ENCODE measurements around the gene LONP1.
"Not testable (repeated sequence)": the region's sequence is repeated elsewhere in the genome, so short reads cannot be mapped to it uniquely, and the experiment has no call there.

Gene LONP1

DNA sequence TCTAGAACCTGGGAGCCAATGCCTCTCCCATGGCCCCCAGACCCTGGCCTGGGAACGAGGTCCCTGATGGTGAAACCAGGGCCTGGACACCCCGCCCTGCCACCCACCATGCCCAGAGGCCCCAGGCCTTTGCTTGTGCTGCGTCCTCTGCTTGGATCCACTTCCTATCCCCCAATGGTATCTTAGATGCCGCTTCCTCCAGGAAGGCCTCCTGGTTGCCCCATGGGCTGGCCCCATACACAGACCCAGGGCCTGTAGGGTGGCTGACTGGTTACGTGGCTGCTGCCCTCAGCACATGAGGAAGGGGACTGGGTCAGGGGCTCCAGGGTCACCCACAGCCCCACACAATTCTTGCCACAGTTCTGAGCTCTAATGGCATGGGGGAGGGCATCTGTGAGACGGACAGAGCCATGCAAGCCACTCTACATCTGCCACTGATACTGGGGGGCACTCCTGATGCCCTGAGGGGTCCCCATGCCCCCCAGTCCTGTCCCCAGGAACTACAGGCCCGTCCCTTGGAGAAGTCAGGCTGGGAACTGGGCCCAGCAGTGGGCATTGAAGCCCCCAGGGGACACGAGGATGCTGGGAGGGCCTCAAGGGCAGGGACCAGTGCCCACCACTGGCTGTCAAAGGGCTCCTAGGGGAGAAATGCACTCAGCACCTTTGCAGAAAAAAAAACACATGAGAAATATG is 24.8 kb downstream of the LONP1 start:
- H3K9me3 Mint-ChIP-seq, result no peaks in the 10 kb centered on the region
- no peaks in the 10 kb centered on the region for H3K27me3 Mint-ChIP-seq
- peaks cover 72% of the 10 kb centered on the region for H3K36me3 Mint-ChIP-seq (ENCODE audit: insufficient read depth)
- peaks cover 21% of the 10 kb centered on the region for H3K4me1 Mint-ChIP-seq
- peak overlapping the region; percentile 90 for H3K27ac Mint-ChIP-seq (ENCODE audit: low read depth)
- DNase-seq (ENCODE audit: low spot score in 2 of 2), result no peak
- no peak for ATAC-seq (replicated peaks; ENCODE audit: extremely low read depth, poor library complexity, severe bottlenecking)
- H3K4me3 Mint-ChIP-seq, result no peak overlapping the region

DNA sequence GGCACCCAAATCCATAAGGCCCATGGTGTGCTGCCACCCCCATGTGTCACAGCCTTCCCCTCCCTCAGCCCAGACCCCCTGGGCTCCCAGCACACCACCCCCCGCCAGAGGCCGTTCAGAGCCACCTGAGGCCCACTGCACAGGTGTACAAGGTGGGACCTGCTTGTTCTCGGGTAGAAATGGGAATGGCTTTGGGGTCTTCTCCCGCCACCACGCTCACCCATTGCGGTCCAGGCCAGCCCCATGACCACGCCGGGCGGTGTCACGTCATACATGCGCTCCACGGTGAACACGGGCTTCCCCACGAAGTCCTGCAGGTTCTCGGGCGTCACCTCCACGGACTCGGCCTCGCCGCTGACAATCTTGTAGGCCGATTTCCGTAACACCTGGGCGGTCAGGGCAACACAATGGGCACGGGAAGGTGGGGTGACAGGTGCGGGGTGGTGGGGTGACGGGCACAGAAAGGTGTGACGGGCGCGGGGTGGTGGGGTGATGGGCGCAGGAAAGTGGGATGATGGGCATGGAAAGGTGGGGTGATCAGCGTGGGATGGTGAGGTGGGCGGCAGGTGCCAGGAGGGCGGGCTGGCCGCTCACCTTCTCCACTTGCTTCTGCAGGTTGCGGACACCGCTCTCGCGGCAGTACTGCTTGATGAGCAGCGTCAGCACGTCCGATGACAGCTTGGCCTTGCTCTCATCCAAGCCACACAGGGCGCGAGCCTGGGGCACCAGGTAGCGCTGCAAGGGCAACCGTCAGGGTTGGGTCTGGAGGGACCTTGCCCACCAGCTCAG is 25.6 kb downstream of the LONP1 start:
- peak overlapping the region; percentile 7 for H3K4me3 Mint-ChIP-seq
- no peak for ATAC-seq (replicated peaks; ENCODE audit: extremely low read depth, poor library complexity, severe bottlenecking)
- H3K9me3 Mint-ChIP-seq, result no peaks in the 10 kb centered on the region
- H3K27ac Mint-ChIP-seq (ENCODE audit: low read depth), result peak overlapping the region; percentile 90
- H3K27me3 Mint-ChIP-seq, result no peaks in the 10 kb centered on the region
- H3K36me3 Mint-ChIP-seq (ENCODE audit: insufficient read depth), result peaks cover 74% of the 10 kb centered on the region
- no peak for DNase-seq (ENCODE audit: low spot score in 2 of 2)
- H3K4me1 Mint-ChIP-seq, result peaks cover 26% of the 10 kb centered on the region

DNA sequence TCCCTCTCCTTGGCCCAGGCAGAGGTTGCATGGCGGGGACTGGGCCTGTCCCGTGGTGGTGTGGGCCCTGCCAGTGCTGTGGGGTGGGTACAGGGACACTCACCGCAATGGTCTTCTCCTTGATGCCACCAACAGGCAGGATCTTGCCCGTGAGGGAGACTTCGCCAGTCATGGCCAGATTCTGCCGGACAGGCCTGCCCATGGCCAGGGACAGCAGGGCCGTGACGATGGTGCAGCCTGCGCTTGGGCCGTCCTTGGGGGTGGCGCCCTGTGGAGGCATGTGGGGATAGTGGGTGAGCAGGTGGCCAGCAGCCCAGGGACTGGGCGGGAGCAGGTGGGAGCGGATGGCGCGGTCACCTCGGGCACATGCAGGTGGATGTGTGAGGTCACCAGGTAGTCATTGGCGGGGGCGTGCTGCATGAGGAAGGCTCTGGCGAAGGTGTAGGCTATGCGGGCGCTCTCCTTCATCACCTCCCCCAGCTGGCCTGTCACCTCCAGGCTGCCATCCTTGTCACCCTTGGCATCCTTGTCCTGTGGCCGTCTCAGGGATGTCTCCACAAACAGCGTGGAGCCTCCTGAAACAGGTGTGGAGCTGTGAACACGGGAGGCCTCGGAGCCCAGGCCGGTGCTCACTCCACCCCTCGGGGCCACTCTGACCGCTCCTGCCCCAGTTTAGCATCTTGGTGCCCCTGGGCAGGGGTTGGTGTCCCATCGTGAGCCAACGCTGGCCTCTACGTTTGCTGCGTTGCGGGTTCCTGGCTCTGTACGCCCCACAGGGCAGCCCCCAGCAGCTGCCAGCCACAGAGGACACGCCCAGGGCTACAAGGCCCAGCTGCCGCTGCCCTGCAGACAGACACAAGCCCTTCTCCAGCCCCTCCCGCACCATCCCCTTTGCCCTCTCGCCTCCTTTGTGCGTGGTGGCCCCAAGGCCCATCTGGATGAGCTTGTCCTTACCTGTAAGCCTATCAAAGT is 26.5 kb downstream of the LONP1 start:
- peaks cover 71% of the 10 kb centered on the region for H3K36me3 Mint-ChIP-seq (ENCODE audit: insufficient read depth)
- H3K9me3 Mint-ChIP-seq, result no peaks in the 10 kb centered on the region
- H3K4me3 Mint-ChIP-seq, result peak overlapping the region; percentile 95
- H3K4me1 Mint-ChIP-seq, result peaks cover 27% of the 10 kb centered on the region
- no peak for ATAC-seq (replicated peaks; ENCODE audit: extremely low read depth, poor library complexity, severe bottlenecking)
- no peaks in the 10 kb centered on the region for H3K27me3 Mint-ChIP-seq
- H3K27ac Mint-ChIP-seq (ENCODE audit: low read depth), result peak overlapping the region; percentile 90
- DNase-seq (ENCODE audit: low spot score in 2 of 2), result no peak

DNA sequence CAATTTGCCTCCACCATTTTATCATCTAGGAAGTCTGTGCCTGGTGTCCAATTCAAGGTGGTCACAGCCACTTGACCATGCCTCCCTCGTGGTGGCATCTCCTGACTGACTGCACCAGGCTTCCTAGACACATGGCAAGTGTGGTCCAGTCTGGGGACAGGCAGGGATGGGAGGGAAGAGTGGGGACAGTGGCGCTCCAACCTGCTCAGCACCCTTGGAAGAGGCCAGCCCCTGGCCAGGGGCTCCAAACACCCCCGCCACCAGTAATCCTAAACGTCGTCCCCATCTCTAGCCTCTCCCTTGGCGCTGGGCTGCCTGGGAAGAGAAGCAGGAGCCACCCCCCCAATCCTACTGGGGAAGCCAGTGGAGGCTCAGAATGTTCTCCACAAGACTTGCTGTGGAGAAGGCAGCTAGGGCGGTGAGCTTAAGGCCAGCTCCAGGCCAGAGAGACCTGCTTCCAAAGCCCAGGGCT is 27.2 kb downstream of the LONP1 start:
- peaks cover 70% of the 10 kb centered on the region for H3K36me3 Mint-ChIP-seq (ENCODE audit: insufficient read depth)
- peak overlapping the region; percentile 62 for H3K27ac Mint-ChIP-seq (ENCODE audit: low read depth)
- no peaks in the 10 kb centered on the region for H3K9me3 Mint-ChIP-seq
- H3K4me1 Mint-ChIP-seq, result peaks cover 32% of the 10 kb centered on the region
- H3K4me3 Mint-ChIP-seq, result peak overlapping the region; percentile 95
- no peak for DNase-seq (ENCODE audit: low spot score in 2 of 2)
- no peaks in the 10 kb centered on the region for H3K27me3 Mint-ChIP-seq
- no peak for ATAC-seq (replicated peaks; ENCODE audit: extremely low read depth, poor library complexity, severe bottlenecking)

DNA sequence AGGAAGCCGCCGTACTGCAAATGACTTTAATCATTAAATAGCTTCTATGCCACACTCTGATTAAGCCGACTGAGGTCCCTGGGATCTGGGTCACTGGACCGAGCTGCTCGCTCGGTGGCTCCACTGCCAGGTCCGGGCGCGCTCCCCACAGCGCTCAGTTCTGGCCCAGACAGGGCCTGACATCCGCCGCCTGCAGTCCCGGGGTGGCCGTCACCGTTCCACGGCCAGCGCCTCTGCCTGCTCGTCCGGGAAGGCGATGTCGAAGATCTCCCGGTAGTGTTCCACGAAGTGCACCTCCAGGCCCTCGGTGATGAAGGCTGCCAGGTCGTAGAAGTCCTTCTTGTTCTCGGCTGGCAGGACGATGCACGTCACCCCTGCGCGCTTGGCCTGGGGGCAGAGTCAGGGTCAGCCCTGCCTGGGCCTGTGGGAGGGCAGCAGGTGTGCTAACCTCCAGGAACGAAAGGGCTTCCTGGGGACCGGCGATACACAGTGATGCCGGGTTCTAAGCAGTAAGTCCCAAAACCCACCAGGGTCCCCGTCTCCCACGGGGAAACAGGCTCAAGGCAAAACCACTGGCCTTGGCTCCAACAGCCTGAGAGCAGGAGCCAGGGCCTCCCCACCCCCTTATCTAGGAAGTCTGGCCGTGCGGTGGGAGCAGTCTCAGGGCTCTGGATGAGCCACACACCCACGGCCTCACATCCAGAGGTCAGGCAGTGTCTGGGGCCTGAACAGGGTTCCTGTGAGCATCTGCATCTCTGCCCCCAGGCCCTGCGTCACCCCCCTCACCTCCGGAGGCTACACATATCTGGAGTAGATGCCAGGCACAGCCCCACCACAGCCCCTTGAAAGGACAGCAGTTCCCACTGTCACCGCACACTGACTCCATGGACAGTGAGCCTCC is 27.9 kb downstream of the LONP1 start:
- DNase-seq (ENCODE audit: low spot score in 2 of 2) (no peak), ATAC-seq (replicated peaks; ENCODE audit: extremely low read depth, poor library complexity, severe bottlenecking) (no peak)
- H3K9me3 Mint-ChIP-seq, result no peaks in the 10 kb centered on the region
- H3K27ac Mint-ChIP-seq (ENCODE audit: low read depth), result peak overlapping the region; percentile 62
- H3K36me3 Mint-ChIP-seq (ENCODE audit: insufficient read depth), result peaks cover 66% of the 10 kb centered on the region
- peaks cover 32% of the 10 kb centered on the region for H3K4me1 Mint-ChIP-seq
- no peaks in the 10 kb centered on the region for H3K27me3 Mint-ChIP-seq
- peak overlapping the region; percentile 95 for H3K4me3 Mint-ChIP-seq

DNA sequence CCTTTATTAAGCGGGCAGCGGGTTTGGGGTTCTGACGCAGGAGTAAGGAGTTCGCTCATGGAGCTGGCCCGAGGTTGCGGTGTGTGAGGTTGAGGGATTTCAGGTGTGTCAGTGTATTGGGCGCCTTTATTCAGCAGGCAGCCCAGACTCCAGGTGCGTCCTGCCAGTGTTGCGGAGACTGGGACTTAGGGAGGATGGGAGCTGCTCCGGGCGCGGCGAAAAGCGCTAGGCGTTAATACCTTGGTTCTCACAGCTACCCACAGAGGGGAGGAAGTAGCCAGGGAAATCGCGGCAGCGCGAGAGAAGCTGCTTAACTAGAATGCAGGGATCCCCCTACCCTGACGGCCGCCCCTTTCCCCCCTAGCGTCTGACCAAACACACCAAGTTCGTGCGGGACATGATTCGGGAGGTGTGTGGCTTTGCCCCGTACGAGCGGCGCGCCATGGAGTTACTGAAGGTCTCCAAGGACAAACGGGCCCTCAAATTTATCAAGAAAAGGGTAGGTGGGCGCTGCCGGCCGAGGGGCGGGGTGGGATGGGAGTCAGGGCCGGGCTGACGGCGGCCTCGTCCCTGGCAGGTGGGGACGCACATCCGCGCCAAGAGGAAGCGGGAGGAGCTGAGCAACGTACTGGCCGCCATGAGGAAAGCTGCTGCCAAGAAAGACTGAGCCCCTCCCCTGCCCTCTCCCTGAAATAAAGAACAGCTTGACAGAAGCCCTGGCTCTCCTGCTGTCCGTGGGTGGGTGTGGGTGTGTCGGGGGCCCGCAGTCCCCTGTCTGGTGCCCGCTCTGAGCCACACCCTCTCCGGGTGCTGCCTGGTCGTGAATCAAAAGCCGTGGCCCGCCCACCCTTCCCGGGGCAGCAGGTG is 28.8 kb downstream of the LONP1 start:
- ATAC-seq (replicated peaks; ENCODE audit: extremely low read depth, poor library complexity, severe bottlenecking), result peak; percentile 22
- Mint-ChIP-seq H3K4me1 (peaks cover 32% of the 10 kb centered on the region), H3K9me3 (no peaks in the 10 kb centered on the region), H3K36me3 (ENCODE audit: insufficient read depth) (peaks cover 63% of the 10 kb centered on the region), H3K4me3 (peak overlapping the region; percentile 95), H3K27me3 (no peaks in the 10 kb centered on the region), H3K27ac (ENCODE audit: low read depth) (peak overlapping the region; percentile 99)
- DNase-seq (ENCODE audit: low spot score in 2 of 2), result no peak

DNA sequence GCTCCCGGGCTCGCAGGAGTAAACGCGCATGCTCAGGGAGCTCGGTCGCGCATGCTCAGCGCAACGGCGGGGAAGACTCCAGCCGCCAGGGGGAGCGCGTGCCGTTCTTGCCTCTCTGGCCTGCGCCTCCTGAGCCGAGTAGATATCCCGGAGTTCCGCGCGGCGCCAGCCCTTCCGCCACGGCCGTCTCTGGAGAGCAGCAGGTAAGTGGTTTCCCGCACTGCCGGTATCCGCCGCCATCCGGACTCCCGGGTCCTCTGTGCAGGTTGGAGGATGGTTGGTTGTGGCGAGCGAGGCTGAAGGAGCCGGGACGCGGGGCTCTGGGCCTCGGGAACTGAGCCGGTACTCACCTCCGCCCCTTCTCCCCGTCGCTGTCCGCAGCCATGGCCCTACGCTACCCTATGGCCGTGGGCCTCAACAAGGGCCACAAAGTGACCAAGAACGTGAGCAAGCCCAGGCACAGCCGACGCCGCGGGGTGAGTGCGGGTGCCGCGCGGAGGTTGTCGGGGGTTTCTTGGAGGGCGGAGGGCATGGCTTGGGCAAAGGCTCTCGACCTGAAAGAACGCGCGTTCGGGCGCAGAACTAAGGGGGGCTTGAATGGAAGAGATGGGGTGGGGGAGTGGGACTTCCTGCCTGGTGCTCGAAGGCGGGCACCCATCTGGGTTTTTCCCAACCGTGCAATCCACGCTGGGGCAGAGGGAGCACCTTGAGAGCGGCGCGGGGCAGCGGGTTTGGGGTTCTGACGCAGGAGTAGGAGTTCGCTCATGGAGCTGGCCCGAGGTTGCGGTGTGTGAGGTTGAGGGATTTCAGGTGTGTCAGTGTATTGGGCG is 29.6 kb downstream of the LONP1 start, which contains the start of gene RPL36:
Gene RPL36, plus strand, starts transcription at position 171 of the 830 bp plus-strand sequence. Its CDS starts 213 bp downstream, at position 384.
- Mint-ChIP-seq H3K36me3 (ENCODE audit: insufficient read depth) (peaks cover 57% of the 10 kb centered on the region), H3K27me3 (no peaks in the 10 kb centered on the region), H3K4me1 (peaks cover 32% of the 10 kb centered on the region), H3K27ac (ENCODE audit: low read depth) (peak within 1 kb of the TSS; percentile 99), H3K4me3 (peak within 1 kb of the TSS; percentile 95), H3K9me3 (no peaks in the 10 kb centered on the region)
- DNase-seq (ENCODE audit: low spot score in 2 of 2) (peak; percentile 98 to 100), ATAC-seq (replicated peaks; ENCODE audit: extremely low read depth, poor library complexity, severe bottlenecking) (peak; percentile 65)

DNA sequence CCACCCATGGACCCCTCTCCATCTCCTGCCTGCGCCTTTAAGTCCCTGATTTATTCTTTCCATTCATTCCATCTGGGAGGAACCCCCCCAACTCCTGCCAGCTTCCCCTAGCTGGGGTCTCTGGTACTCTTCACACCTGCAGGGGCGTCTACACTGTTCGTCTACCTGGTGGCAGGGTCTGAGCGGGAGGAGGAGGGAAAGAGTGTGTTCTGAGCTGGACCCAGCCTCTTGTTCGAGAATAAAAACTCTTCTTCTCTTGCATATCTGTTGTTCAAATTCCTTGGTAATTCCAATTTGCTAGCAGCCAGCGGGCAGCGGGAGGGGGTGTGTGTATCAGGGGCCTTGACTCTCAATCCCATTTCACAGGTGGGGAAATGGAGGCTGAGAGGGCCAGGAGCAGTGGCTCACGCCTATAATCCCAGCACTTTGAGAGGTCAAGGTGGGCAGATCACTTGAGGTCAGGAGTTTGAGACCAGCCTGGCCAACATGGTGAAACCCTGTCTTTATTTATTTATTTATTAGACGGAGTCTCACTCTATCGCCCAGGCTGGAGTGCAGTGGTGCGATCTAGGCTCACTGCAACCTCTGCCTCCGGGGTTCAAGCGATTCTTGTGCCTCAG is 31.6 kb downstream of the LONP1 start:
- DNase-seq (ENCODE audit: low spot score in 2 of 2); ATAC-seq (replicated peaks; ENCODE audit: extremely low read depth, poor library complexity, severe bottlenecking); H3K9me3 Mint-ChIP-seq; H3K27me3 Mint-ChIP-seq: not testable (repeated sequence)
- H3K27ac Mint-ChIP-seq (ENCODE audit: low read depth), result peak overlapping the region; percentile 49
- H3K36me3 Mint-ChIP-seq (ENCODE audit: insufficient read depth), result peaks cover 43% of the 10 kb centered on the region
- H3K4me3 Mint-ChIP-seq, result peak overlapping the region; percentile 77
- H3K4me1 Mint-ChIP-seq, result peaks cover 32% of the 10 kb centered on the region

DNA sequence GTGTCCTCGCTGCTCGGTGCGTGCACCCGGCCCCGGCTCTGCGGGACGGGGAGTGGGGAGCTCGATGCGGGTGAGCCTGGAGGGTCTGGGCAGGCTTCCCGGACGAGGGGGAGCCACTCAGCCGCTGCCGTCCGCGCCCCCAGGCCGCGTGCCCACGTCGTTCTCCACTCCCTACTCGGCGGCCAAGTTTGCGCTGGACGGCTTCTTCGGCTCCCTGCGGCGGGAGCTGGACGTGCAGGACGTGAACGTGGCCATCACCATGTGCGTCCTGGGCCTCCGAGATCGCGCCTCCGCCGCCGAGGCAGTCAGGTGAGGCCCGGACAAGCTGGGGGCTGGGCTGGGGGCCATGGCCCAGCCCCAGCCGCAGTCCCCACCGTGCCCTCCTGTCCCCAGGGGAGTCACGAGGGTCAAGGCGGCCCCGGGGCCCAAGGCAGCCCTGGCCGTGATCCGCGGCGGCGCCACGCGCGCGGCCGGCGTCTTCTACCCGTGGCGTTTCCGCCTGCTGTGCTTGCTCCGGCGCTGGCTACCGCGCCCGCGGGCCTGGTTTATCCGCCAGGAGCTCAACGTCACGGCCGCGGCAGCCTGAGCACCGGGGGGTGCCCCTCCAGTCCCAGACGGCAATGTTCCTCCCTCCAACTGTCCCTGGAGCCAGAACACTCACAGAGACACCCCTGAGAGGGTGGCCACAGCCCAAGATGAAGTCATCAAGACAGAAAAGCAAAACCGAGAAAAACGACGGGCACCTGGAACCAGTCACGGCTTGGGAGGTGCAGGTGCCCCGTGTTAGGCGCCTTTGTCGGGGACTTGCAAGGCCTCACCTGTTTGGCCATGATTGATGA is 32.4 kb downstream of the LONP1 start:
- Mint-ChIP-seq H3K27me3 (no peaks in the 10 kb centered on the region), H3K27ac (ENCODE audit: low read depth) (peak overlapping the region; percentile 64), H3K36me3 (ENCODE audit: insufficient read depth) (peaks cover 39% of the 10 kb centered on the region), H3K4me3 (peak overlapping the region; percentile 77), H3K9me3 (no peaks in the 10 kb centered on the region), H3K4me1 (peaks cover 29% of the 10 kb centered on the region)
- DNase-seq (ENCODE audit: low spot score in 2 of 2) (no peak), ATAC-seq (replicated peaks; ENCODE audit: extremely low read depth, poor library complexity, severe bottlenecking) (no peak)

All from central memory CD8-positive, alpha-beta T cell (primary cell).